ENCODE measurements around the gene MSRB2. TPM values are rescaled to one million over a fixed set of nuclear protein-coding genes. Genes with fewer than 3 reads are reported as not detected.

The MSRB2 gene
- total and polyA plus RNA-seq, 2 of the 8 experiments (the other 6 are each of a cell fraction or from before 2014, with no cell fraction given): 11.0 to 13.9 TPM

DNA sequence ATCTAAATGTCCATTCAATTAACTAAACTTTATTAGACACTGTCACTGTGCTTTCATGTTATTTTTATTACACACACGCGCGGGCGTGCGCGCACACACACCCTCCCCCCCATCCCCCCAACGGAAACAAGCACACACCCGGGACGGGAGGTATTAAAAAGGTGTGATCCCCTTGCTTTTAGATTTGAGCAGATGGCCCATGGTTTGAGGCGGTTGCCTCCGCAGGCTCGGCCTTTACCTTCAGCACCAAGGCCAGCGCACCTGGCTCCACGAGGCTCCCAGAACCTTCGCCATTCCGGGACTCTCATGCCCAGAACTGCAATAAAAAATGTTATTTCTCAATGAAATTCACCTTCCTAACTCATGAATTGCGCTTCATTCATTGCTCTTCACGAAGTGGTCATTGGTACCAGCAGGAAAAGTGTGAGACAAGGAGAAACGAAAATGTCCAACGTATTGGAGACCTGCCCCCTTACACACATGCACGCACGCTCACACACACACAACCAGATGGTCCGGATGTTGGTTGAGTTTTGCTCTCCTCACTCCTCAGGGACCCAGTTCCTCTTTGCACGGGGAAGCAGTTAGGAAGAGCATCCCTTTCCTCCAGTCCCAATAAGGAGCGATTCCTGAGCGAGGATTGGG lies 76.0 kb downstream of the MSRB2 start:
- no peaks in the 10 kb centered on the region for H3K79me2 ChIP-seq (ENCODE audit: control insufficient read depth in 1 of 2, insufficient read depth in 2 of 2, low read length in 2 of 2)
- H2BK120ac ChIP-seq (replicated peaks; ENCODE audit: low read depth, low read length): no peak overlapping the region
- H3K27ac ChIP-seq (ENCODE audit: low read depth, low read length): no peak overlapping the region
- no peak overlapping the region for H3K18ac ChIP-seq (ENCODE audit: extremely low read depth, low read length)
- DNase-seq (ENCODE audit: low read depth in 1 of 2, low spot score in 2 of 2): peak in 1 of 2 experiments; percentile 81
- no peak overlapping the region for H4K91ac ChIP-seq (replicated peaks; ENCODE audit: insufficient read length, low read length)
- H2AK5ac ChIP-seq (ENCODE audit: low read depth, low read length): no peak overlapping the region
- no peak overlapping the region for H4K8ac ChIP-seq (ENCODE audit: extremely low read depth, insufficient read depth, low read length)
- H3K4me3 ChIP-seq (ENCODE audit: extremely low read depth in 1 of 4, insufficient read depth in 2 of 4, low read depth in 3 of 4, low read length in 4 of 4): no peak overlapping the region
- no peak overlapping the region for H3K4ac ChIP-seq (replicated peaks; ENCODE audit: insufficient read length, low read depth, low read length)
- no peak overlapping the region for H2AFZ ChIP-seq (ENCODE audit: low read length)
- H3K4me1 ChIP-seq (replicated peaks in 1 of 4; ENCODE audit: control insufficient read depth in 3 of 4, insufficient read depth in 4 of 4, low read length in 3 of 4): peaks cover 2 to 10% (median 5%) of the 10 kb centered on the region in 4 experiments; a peak in 6 of 7 replicates
- TF ChIP-seq POU5F1 (IDR thresholded peaks at IDR 0.05; ENCODE audit: low read depth, low read length) (no peak), SIN3A (conservative IDR thresholded peaks at IDR 0.05 in 1 of 2, IDR thresholded peaks at IDR 0.05 in 1 of 2; ENCODE audit: low read depth in 1 of 2, low read length in 2 of 2) (peak; percentile 91 to 97; a peak in 3 of 4 replicates), SAP30 (IDR thresholded peaks at IDR 0.05; ENCODE audit: insufficient read depth, insufficient replicate concordance, low read length) (peak; percentile 80), EP300 (IDR thresholded peaks at IDR 0.05; ENCODE audit: borderline replicate concordance in 1 of 2, low read depth in 2 of 2, low read length in 2 of 2) (no peak)
- TF ChIP-seq, protein P1, sequence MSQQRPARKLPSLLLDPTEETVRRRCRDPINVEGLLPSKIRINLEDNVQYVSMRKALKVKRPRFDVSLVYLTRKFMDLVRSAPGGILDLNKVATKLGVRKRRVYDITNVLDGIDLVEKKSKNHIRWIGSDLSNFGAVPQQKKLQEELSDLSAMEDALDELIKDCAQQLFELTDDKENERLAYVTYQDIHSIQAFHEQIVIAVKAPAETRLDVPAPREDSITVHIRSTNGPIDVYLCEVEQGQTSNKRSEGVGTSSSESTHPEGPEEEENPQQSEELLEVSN (IDR thresholded peaks at IDR 0.05): peak; percentile 79
- TF ChIP-seq, protein P2, sequence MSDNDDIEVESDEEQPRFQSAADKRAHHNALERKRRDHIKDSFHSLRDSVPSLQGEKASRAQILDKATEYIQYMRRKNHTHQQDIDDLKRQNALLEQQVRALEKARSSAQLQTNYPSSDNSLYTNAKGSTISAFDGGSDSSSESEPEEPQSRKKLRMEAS (IDR thresholded peaks at IDR 0.05): peak; percentile 97
- peaks cover 2% of the 10 kb centered on the region; the same call in 1 of the 2 replicates for H3K23me2 ChIP-seq (ENCODE audit: low read depth, low read length)
- H3K9me3 ChIP-seq (ENCODE audit: insufficient read depth in 2 of 2, low read depth in 1 of 2, low read length in 1 of 2): no peaks in the 10 kb centered on the region
- ChIA-PET POLR2A (ENCODE audit: partially characterized antibody) (no interaction called here), CTCF (ENCODE audit: partially characterized antibody) (interaction anchor here (2.3 kb wide), 2 partner anchors 13 to 14 kb away, joined by 5 to 9 read pairs; no protein-coding TSS in a partner anchor)
- no peaks in the 10 kb centered on the region for H3K79me1 ChIP-seq (ENCODE audit: low read depth, low read length)
- H3K23ac ChIP-seq (ENCODE audit: insufficient read length): no peak overlapping the region
- H2BK15ac ChIP-seq (ENCODE audit: low read length): no peak overlapping the region
- H4K5ac ChIP-seq (ENCODE audit: insufficient read length, low read depth, low read length): no peak overlapping the region
- no peak overlapping the region for H2BK5ac ChIP-seq (ENCODE audit: low read depth, low read length)
- H3K14ac ChIP-seq (ENCODE audit: insufficient read length): no peak overlapping the region
- 24% methylated on average over 26 of the region's 26 CpGs; no CpG with 5 or more reads in 1 of the 2 experiments for WGBS, 2 experiments (ENCODE audit: extremely low coverage in 1 of 2, insufficient coverage in 1 of 2, insufficient read length in 1 of 2, insufficient replicate concordance in 2 of 2, low coverage in 1 of 2, low lambda C conversion rate in 2 of 2, missing lambda C conversion rate in 1 of 2)
- H4K20me1 ChIP-seq (replicated peaks in 1 of 2; ENCODE audit: control insufficient read depth in 1 of 2, insufficient read depth in 2 of 2, low read length in 2 of 2): peaks cover 10 to 11% of the 10 kb centered on the region in 2 experiments
- H2BK12ac ChIP-seq (ENCODE audit: low read depth, low read length): no peak overlapping the region
- H3K4me2 ChIP-seq (ENCODE audit: insufficient read depth in 1 of 2, low read depth in 2 of 2, low read length in 2 of 2): peak overlapping the region in 1 of 2 experiments; percentile 57; a peak in 1 of 4 replicates
- no peak for FAIRE-seq
- H3K9ac ChIP-seq (replicated peaks in 1 of 4; ENCODE audit: extremely low read depth in 1 of 4, low read depth in 3 of 4, low read length in 3 of 4): no peak overlapping the region
- no peak overlapping the region for H2BK20ac ChIP-seq (ENCODE audit: low read length)
- no peak overlapping the region for H3K56ac ChIP-seq (replicated peaks; ENCODE audit: insufficient read length, low read depth, low read length)
- H3K36me3 ChIP-seq (ENCODE audit: control insufficient read depth in 2 of 4, insufficient read depth in 4 of 4, low read length in 3 of 4): peaks cover 0 to 4% (median 0%) of the 10 kb centered on the region in 4 experiments; a peak in 1 of 8 replicates
- H3K27me3 ChIP-seq (replicated peaks in 1 of 4; ENCODE audit: control insufficient read depth in 3 of 4, extremely low read depth in 1 of 4, insufficient read depth in 3 of 4, low read length in 3 of 4): peaks cover 63 to 83% (median 80%) of the 10 kb centered on the region in 4 experiments
